Progenitor cell of endocrine pancreas (in vitro differentiated cells): ENCODE data around the gene MTMR3. TPM values are rescaled to one million over a fixed set of nuclear protein-coding genes. Genes with fewer than 3 reads are reported as not detected.

Experiments
- DNase-seq: peaks from one replicate; pipeline ENCODE4 v3.0.0; 2021; ENCODE audit warnings: low spot score; ENCODE audit not compliant: unreplicated experiment
- H3K27ac Mint-ChIP-seq: 2 replicates; pipeline ENCODE4 v1.8.0; 2021; ENCODE audit warnings: mild to moderate bottlenecking, moderate library complexity, mixed read lengths
- H3K27me3 Mint-ChIP-seq: 2 replicates; pipeline ENCODE4 v1.8.0; 2021; ENCODE audit warnings: mixed read lengths
- H3K36me3 Mint-ChIP-seq: 2 replicates; pipeline ENCODE4 v1.8.0; 2022; ENCODE audit warnings: mixed read lengths; ENCODE audit not compliant: insufficient read depth
- H3K4me1 Mint-ChIP-seq: 2 replicates; pipeline ENCODE4 v1.8.0; 2021; ENCODE audit warnings: low read depth, mixed read lengths
- H3K4me3 Mint-ChIP-seq: 2 replicates; pipeline ENCODE4 v1.8.0; 2021; ENCODE audit warnings: low read depth, mild to moderate bottlenecking, moderate library complexity, mixed read lengths
- H3K9me3 Mint-ChIP-seq: 2 replicates; pipeline ENCODE4 v1.8.0; 2021; ENCODE audit warnings: low read depth, mixed read lengths
- total RNA-seq: library from RNA; stranded (reverse); gene quantifications from 2 replicates; pipeline ENCODE4 v1.2.1, GENCODE V29; 2021
- TF ChIP-seq, protein P1 (sequence below): fragments of 200-600 bp; sonication (generic); IDR thresholded peaks from one replicate; pipeline ENCODE4 v1.5.0; 2021; ENCODE audit warnings: antibody characterized with exemption, mild to moderate bottlenecking; ENCODE audit not compliant: unreplicated experiment

Gene MTMR3
- total RNA-seq, 1 donor from 2014 or later, result 51.0 TPM

DNA sequence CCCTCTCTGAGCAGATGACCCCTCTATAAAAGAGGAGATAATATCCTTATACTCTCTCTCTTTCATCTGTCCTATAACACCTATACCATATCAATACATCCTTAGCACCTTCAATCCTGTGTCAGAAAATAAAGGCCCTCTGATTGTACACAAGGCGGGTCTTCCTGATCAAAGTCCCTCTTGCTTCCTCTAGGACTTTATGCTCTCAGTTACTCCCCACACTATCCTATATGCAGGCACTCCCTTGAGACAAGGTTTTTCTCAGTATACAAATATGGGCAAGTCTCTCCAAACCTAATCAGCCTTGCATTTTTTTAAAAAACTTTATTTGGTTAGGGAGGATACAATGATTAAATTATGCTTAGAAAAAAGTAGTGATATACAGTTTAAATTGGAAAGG lies 180.0 kb downstream of the MTMR3 start:
- Mint-ChIP-seq H3K4me3 (no peak overlapping the region), H3K36me3 (peaks cover 2% of the 10 kb centered on the region), H3K4me1 (peaks cover 9% of the 10 kb centered on the region), H3K27ac (no peak overlapping the region), H3K27me3 (no peaks in the 10 kb centered on the region), H3K9me3 (peaks cover 21% of the 10 kb centered on the region)
- TF ChIP-seq, protein P1, sequence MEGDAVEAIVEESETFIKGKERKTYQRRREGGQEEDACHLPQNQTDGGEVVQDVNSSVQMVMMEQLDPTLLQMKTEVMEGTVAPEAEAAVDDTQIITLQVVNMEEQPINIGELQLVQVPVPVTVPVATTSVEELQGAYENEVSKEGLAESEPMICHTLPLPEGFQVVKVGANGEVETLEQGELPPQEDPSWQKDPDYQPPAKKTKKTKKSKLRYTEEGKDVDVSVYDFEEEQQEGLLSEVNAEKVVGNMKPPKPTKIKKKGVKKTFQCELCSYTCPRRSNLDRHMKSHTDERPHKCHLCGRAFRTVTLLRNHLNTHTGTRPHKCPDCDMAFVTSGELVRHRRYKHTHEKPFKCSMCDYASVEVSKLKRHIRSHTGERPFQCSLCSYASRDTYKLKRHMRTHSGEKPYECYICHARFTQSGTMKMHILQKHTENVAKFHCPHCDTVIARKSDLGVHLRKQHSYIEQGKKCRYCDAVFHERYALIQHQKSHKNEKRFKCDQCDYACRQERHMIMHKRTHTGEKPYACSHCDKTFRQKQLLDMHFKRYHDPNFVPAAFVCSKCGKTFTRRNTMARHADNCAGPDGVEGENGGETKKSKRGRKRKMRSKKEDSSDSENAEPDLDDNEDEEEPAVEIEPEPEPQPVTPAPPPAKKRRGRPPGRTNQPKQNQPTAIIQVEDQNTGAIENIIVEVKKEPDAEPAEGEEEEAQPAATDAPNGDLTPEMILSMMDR, result no peak
- no peak for DNase-seq

DNA sequence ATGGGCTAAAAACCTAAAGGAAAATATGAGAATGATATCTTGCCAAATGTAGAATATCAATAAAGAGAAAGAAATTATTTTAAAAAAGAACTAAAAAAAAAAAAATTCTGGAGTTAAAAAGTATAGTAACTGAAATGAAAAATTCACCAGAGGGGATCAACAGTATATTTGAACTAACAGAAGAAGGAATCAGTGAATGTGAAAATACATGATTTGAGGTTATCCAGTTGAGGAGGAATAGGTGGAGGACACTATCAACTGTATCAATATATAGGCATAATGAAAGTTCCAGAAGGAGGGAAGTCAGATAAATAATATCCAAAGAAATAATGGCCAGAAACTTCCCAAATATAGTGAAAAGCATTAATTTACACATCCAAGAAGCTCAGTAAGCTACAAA lies 181.2 kb downstream of the MTMR3 start:
- Mint-ChIP-seq H3K27ac (no peak overlapping the region), H3K36me3 (peaks cover 2% of the 10 kb centered on the region), H3K9me3 (peaks cover 14% of the 10 kb centered on the region), H3K27me3 (no peaks in the 10 kb centered on the region), H3K4me1 (peaks cover 9% of the 10 kb centered on the region), H3K4me3 (no peak overlapping the region)
- no peak for DNase-seq
- TF ChIP-seq, protein P1, result no peak

DNA sequence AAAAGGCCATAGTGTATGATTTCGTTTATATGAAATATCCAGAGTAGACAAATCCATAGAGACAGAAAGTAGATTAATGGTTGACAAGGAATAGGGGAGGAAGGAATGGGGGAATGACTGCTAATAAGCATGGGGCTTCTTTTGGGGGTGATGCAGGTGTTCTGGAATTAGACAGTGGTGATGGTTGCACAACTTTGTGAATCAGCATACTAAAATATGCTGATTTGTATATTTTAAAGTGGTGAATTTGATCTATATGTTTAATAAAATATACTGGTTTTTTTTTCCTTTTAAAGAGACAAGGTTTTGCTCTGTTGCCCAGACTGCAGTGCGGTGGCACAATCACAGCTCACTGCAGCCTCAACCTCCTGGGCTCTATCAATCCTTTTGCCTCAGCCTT lies 190.8 kb downstream of the MTMR3 start:
- H3K4me1 Mint-ChIP-seq, result peaks cover 16% of the 10 kb centered on the region
- H3K27me3 Mint-ChIP-seq, result peaks cover 34% of the 10 kb centered on the region
- H3K27ac Mint-ChIP-seq, result no peak overlapping the region
- no peaks in the 10 kb centered on the region for H3K9me3 Mint-ChIP-seq
- TF ChIP-seq, protein P1, result no peak
- no peaks in the 10 kb centered on the region for H3K36me3 Mint-ChIP-seq
- H3K4me3 Mint-ChIP-seq, result no peak overlapping the region
- DNase-seq, result no peak

DNA sequence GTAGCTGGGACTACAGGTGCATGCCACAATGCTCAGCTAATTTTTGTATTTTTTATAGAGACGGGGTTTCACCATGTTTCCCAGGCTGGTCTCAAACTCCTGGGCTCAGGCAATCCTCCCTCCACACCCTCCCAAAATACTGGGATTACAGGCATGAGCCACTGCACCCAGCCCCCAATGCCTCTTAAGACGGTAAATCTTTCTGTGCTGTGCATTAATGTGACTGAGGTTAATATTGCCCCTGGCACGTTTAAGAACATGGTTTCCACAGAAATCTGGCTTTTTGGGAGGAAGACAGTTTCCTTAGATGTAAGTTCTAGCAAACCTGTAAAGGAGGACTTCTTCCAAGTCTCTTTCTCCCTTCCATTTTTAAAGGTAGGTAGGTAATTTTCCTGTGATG lies 191.2 kb downstream of the MTMR3 start:
- no peak for DNase-seq
- TF ChIP-seq, protein P1, result no peak
- Mint-ChIP-seq H3K27me3 (peaks cover 35% of the 10 kb centered on the region), H3K9me3 (no peaks in the 10 kb centered on the region), H3K4me3 (no peak overlapping the region), H3K4me1 (peaks cover 17% of the 10 kb centered on the region), H3K27ac (no peak overlapping the region), H3K36me3 (no peaks in the 10 kb centered on the region)

DNA sequence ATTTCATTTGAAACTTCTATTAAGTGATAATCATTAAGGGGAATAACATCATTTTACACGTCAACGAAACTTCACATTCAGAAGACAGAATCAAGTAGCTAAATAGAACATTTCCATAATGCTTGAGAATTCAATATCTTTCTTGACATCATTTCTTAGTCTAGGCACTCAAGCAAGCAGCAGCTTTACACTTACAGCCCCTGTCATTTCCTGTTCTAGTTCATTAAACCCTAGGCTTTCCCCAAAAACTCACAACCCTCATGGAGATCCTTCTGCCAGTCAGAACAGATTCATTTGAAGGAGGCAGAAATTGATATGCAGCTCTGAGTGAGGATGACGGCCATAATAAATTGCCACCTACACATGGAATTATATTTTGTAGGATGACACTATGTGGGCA lies 192.0 kb downstream of the MTMR3 start:
- Mint-ChIP-seq H3K4me3 (no peak overlapping the region), H3K27ac (no peak overlapping the region), H3K36me3 (no peaks in the 10 kb centered on the region), H3K27me3 (peaks cover 35% of the 10 kb centered on the region), H3K4me1 (peaks cover 17% of the 10 kb centered on the region), H3K9me3 (no peaks in the 10 kb centered on the region)
- TF ChIP-seq, protein P1, result no peak
- no peak for DNase-seq
